ENCODE measurements around the gene DOCK4. TPM values are rescaled to one million over a fixed set of nuclear protein-coding genes. Genes with fewer than 3 reads are reported as not detected.

The DOCK4 gene
- polyA plus RNA-seq, 2 of the 4 experiments (the other 2 are of a cell fraction) = 13.7 to 15.7 TPM

GRCh38 chr7:111929264-111929663 lies 276.9 kb downstream of the DOCK4 start:
- FAIRE-seq = no peak
- ATAC-seq = no peak

DNA sequence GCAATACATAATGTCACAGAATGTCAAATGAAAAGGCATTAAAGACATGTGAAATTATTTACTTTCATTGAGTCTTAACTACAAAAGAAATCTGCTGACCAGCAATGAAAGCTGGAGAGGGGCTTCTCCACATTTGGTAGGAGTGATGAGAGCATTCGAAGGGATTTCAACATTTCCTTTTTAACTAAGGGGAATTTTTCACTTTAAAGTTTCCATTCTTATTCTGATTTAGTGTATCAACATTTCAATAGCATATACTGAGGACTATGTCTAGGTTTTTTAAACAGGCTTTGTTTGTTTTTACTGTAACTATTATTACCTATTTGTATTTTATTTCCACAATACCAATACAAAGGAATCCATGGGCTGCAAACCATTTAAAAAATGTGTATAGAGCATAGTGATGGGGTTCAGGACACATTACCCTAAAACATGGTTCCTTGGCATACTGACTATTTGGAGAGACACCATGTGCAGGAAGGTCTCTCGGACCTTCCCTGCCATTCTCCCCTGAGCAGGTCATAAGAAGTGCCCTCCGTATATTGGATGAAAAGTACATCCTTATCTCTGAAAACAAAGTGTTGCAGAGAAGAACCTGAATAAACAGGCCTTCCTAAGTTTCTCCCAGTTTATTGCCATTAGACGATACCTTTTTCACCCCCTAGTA lies 278.7 kb downstream of the DOCK4 start:
- FAIRE-seq (no peak), DNase-seq (ENCODE audit: low read depth in 1 of 2, low spot score in 1 of 2) (no peak), ATAC-seq (no peak)
- H3K9me3 ChIP-seq = no peaks in the 10 kb centered on the region
- POLR2A ChIA-PET = no interaction called here
- 87% methylated on average over 4 of the region's 4 CpGs for WGBS (ENCODE audit: missing lambda C conversion rate)
- H3K27ac ChIP-seq = no peak overlapping the region
- 0 out of 3 replicates have a peak, but pooled peaks cover 3% of the 10 kb centered on the region for H3K4me1 ChIP-seq
- H3K4me2 ChIP-seq = no peak overlapping the region
- no peak for TF ChIP-seq PBX3 (IDR thresholded peaks at IDR 0.05)
- no peak for TF ChIP-seq NFE2L2 (conservative IDR thresholded peaks at IDR 0.05; ENCODE audit: low read length)
- no peak for TF ChIP-seq KDM5A (IDR thresholded peaks at IDR 0.05)
- TF ChIP-seq, protein P1, sequence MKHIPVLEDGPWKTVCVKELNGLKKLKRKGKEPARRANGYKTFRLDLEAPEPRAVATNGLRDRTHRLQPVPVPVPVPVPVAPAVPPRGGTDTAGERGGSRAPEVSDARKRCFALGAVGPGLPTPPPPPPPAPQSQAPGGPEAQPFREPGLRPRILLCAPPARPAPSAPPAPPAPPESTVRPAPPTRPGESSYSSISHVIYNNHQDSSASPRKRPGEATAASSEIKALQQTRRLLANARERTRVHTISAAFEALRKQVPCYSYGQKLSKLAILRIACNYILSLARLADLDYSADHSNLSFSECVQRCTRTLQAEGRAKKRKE (CRISPR knock-in tag; IDR thresholded peaks at IDR 0.05; ENCODE audit: low read depth) = no peak
- TF ChIP-seq POLR2A (IDR thresholded peaks at IDR 0.05; ENCODE audit: low read length) = no peak
- no peak for TF ChIP-seq RARB (CRISPR knock-in tag; IDR thresholded peaks at IDR 0.05)
- no peak for TF ChIP-seq FOSL2 (IDR thresholded peaks at IDR 0.05)
- TF ChIP-seq FOSL2 (CRISPR knock-in tag; IDR thresholded peaks at IDR 0.05) = no peak
- TF ChIP-seq HOXB13 (CRISPR knock-in tag; IDR thresholded peaks at IDR 0.05; ENCODE audit: low read depth) = no peak
- TF ChIP-seq KDM1A (IDR thresholded peaks at IDR 0.05; ENCODE audit: low read depth) = no peak
- TF ChIP-seq MYC (IDR thresholded peaks at IDR 0.05; ENCODE audit: borderline replicate concordance, low read length) = no peak
- TF ChIP-seq CHD4 (IDR thresholded peaks at IDR 0.05; ENCODE audit: borderline replicate concordance) = no peak
- TF ChIP-seq EHF (CRISPR knock-in tag; IDR thresholded peaks at IDR 0.05) = no peak
- no peak for TF ChIP-seq RCOR1 (IDR thresholded peaks at IDR 0.05; ENCODE audit: low read depth, low read length)
- CTCF ChIA-PET = interaction anchor here (1.6 to 1.7 kb wide), 2 partner anchors 164 to 482 kb away, joined by 5 to 6 read pairs; no protein-coding TSS in a partner anchor
- H3K4me3 ChIP-seq = no peak overlapping the region

More at GRCh38 chr7:111929264-111929663, 276.9 kb downstream of the DOCK4 start:
- ChIA-PET CTCF (interaction anchor here (1.6 to 1.7 kb wide), 2 partner anchors 166 to 481 kb away, joined by 5 to 6 read pairs; no protein-coding TSS in a partner anchor), POLR2A (no interaction called here)
- no peak for DNase-seq (ENCODE audit: low read depth in 1 of 2, low spot score in 1 of 2)
- H3K4me3 ChIP-seq = no peak overlapping the region
- no peak overlapping the region for H3K4me2 ChIP-seq
- no peak for TF ChIP-seq RARB (CRISPR knock-in tag; IDR thresholded peaks at IDR 0.05)
- peak; percentile 35; the same call in 2 of the 3 replicates for TF ChIP-seq SMC3 (IDR thresholded peaks at IDR 0.05)
- no peak for TF ChIP-seq HOXB5 (CRISPR knock-in tag; IDR thresholded peaks at IDR 0.05)
- TF ChIP-seq RAD21 (conservative IDR thresholded peaks at IDR 0.05 in 1 of 2, IDR thresholded peaks at IDR 0.05 in 1 of 2) = peak; percentile 22 to 24; a peak in 3 of 5 replicates
- H3K27ac ChIP-seq = no peak overlapping the region
- H3K9me3 ChIP-seq = no peaks in the 10 kb centered on the region
- 0 out of 3 replicates have a peak, but pooled peaks cover 3% of the 10 kb centered on the region for H3K4me1 ChIP-seq

- Histone ChIP-seq H3K4me2 (0 out of 3 replicates have a peak overlapping the region, but pooled peaks have one; percentile 6), H3K9me3 (no peaks in the 10 kb centered on the region), H3K27ac (no peak overlapping the region), H3K4me1 (peaks cover 13% of the 10 kb centered on the region; the same call in 1 of the 3 replicates), H3K4me3 (no peak overlapping the region)
- ChIA-PET POLR2A (no interaction called here), CTCF (no interaction called here)
- DNase-seq (ENCODE audit: low read depth in 1 of 2, low spot score in 1 of 2) = no peak
- FAIRE-seq = no peak
- no peak for TF ChIP-seq RAD21 (conservative IDR thresholded peaks at IDR 0.05 in 1 of 2, IDR thresholded peaks at IDR 0.05 in 1 of 2)
- TF ChIP-seq, protein P2, sequence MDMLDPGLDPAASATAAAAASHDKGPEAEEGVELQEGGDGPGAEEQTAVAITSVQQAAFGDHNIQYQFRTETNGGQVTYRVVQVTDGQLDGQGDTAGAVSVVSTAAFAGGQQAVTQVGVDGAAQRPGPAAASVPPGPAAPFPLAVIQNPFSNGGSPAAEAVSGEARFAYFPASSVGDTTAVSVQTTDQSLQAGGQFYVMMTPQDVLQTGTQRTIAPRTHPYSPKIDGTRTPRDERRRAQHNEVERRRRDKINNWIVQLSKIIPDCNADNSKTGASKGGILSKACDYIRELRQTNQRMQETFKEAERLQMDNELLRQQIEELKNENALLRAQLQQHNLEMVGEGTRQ (IDR thresholded peaks at IDR 0.05) = no peak
- no peak for TF ChIP-seq POLR2A (IDR thresholded peaks at IDR 0.05; ENCODE audit: low read length)
- no peak for TF ChIP-seq NFE2L2 (conservative IDR thresholded peaks at IDR 0.05; ENCODE audit: low read length)
- TF ChIP-seq CHD4 (IDR thresholded peaks at IDR 0.05; ENCODE audit: borderline replicate concordance) = no peak
- no peak for TF ChIP-seq POLR2AphosphoS2 (conservative IDR thresholded peaks at IDR 0.05; ENCODE audit: low read length)
- TF ChIP-seq NR3C1 (IDR thresholded peaks at IDR 0.05) = no peak
- no peak for ATAC-seq
- 30% methylated on average over 1 of the region's 1 CpG for WGBS (ENCODE audit: missing lambda C conversion rate)
These were observed 285.9 kb downstream of the DOCK4 start for GRCh38 chr7:111920329-111920728.
